HEK293 (cell line): Measurements from ENCODE around the gene CLEC2L.

ENCODE experiments used
- CTCF ChIA-PET: fragments of 350-600 bp; formaldehyde crosslinking; extraction: SDS; loops from one replicate; lab custom pipeline; 2021; ENCODE audit warnings: antibody characterized with exemption; lab: Yijun Ruan, JAX
- POLR2A ChIA-PET: fragments of 300-600 bp; formaldehyde crosslinking; extraction: SDS; loops from one replicate; lab custom pipeline; 2020; ENCODE audit warnings: antibody characterized with exemption, inconsistent platforms; lab: Yijun Ruan, JAX
- H3K27ac ChIP-seq: fragments of 200-500 bp; sonication (Bioruptor generic); 2 replicates; pipeline ENCODE4 v1.5.1; 2014; ENCODE audit warnings: low read depth, low read length, control low read depth, inconsistent platforms; ENCODE audit errors: extremely low read depth
- H3K36me3 ChIP-seq, 2 experiments: fragments of 200-500 bp in 1 of 2; sonication (Bioruptor generic) in 1 of 2; 1 replicate in 1 of 2; 2 replicates in 1 of 2; pipeline ENCODE4 v1.5.1; 2014 to 2017; ENCODE audit warnings: inconsistent platforms in 2 of 2, low read length in 2 of 2; ENCODE audit not compliant: control insufficient read depth in 2 of 2, insufficient read depth in 1 of 2
- H3K4me1 ChIP-seq: fragments of 200-500 bp; sonication (Bioruptor generic); 2 replicates; pipeline ENCODE4 v1.5.1; 2014; ENCODE audit warnings: mild to moderate bottlenecking, low read length, inconsistent platforms; ENCODE audit not compliant: control insufficient read depth, insufficient read depth
- H3K4me3 ChIP-seq: 2 replicates; pipeline ENCODE4 v1.5.1; 2011; ENCODE audit warnings: low read depth, mild to moderate bottlenecking, control low read depth, low read length, moderate library complexity
- H3K9me3 ChIP-seq: fragments of 200-500 bp; sonication (Bioruptor generic); 2 replicates; pipeline ENCODE4 v1.5.1; 2014; ENCODE audit warnings: low read depth, low read length, inconsistent platforms; ENCODE audit not compliant: control insufficient read depth, insufficient read depth
- GLI4 ChIP-seq: fragments of 450-650 bp; formaldehyde crosslinking; IDR thresholded peaks from 2 replicates; pipeline ENCODE4 v1.5.1; 2016; ENCODE audit warnings: missing biosample characterization, missing genetic modification characterization
- SP2 ChIP-seq: fragments of 450-650 bp; formaldehyde crosslinking; IDR thresholded peaks from 2 replicates; pipeline ENCODE4 v1.5.1; 2016; ENCODE audit warnings: missing biosample characterization, missing genetic modification characterization
- SP7 ChIP-seq: fragments of 450-650 bp; formaldehyde crosslinking; IDR thresholded peaks from 2 replicates; pipeline ENCODE4 v1.5.1; 2016; ENCODE audit warnings: missing biosample characterization, missing genetic modification characterization
- WT1 ChIP-seq: fragments of 450-650 bp; formaldehyde crosslinking; IDR thresholded peaks from 2 replicates; pipeline ENCODE4 v1.5.1; 2016; ENCODE audit warnings: missing biosample characterization, missing genetic modification characterization
- ZEB2 ChIP-seq: fragments of 450-650 bp; formaldehyde crosslinking; IDR thresholded peaks from 2 replicates; pipeline ENCODE4 v1.5.1; 2016; ENCODE audit warnings: missing biosample characterization, missing genetic modification characterization
- ZFHX2 ChIP-seq: fragments of 450-650 bp; formaldehyde crosslinking; conservative IDR thresholded peaks from 2 replicates; pipeline ENCODE4 v1.5.1; 2016; ENCODE audit warnings: missing biosample characterization, missing genetic modification characterization
- ZFP37 ChIP-seq: fragments of 450-650 bp; formaldehyde crosslinking; IDR thresholded peaks from 2 replicates; pipeline ENCODE4 v1.5.1; 2016; ENCODE audit warnings: missing biosample characterization, missing genetic modification characterization
- ZNF132 ChIP-seq: fragments of 450-650 bp; formaldehyde crosslinking; IDR thresholded peaks from 2 replicates; pipeline ENCODE4 v1.5.1; 2017; ENCODE audit warnings: missing biosample characterization, missing genetic modification characterization, borderline replicate concordance
- ZNF140 ChIP-seq: fragments of 450-650 bp; formaldehyde crosslinking; IDR thresholded peaks from 2 replicates; pipeline ENCODE4 v1.5.1; 2016; ENCODE audit warnings: missing biosample characterization, missing genetic modification characterization
- ZNF157 ChIP-seq: fragments of 450-650 bp; formaldehyde crosslinking; IDR thresholded peaks from 2 replicates; pipeline ENCODE4 v1.5.1; 2016; ENCODE audit warnings: missing biosample characterization, missing genetic modification characterization
- ZNF19 ChIP-seq: fragments of 450-650 bp; formaldehyde crosslinking; IDR thresholded peaks from 2 replicates; pipeline ENCODE4; 2016; ENCODE audit warnings: missing biosample characterization, missing genetic modification characterization, low read depth
- ZNF211 ChIP-seq: fragments of 450-650 bp; formaldehyde crosslinking; IDR thresholded peaks from 2 replicates; pipeline ENCODE4 v1.5.1; 2016; ENCODE audit warnings: low read depth, missing biosample characterization, missing genetic modification characterization
- ZNF223 ChIP-seq: fragments of 450-650 bp; formaldehyde crosslinking; IDR thresholded peaks from 2 replicates; pipeline ENCODE4 v1.5.1; 2016; ENCODE audit warnings: missing biosample characterization, missing genetic modification characterization
- ZNF350 ChIP-seq: fragments of 450-650 bp; formaldehyde crosslinking; IDR thresholded peaks from 2 replicates; pipeline ENCODE4 v1.5.0; 2017; ENCODE audit warnings: missing biosample characterization, mild to moderate bottlenecking, missing genetic modification characterization
- ZNF37A ChIP-seq: fragments of 450-650 bp; IDR thresholded peaks from 2 replicates; pipeline ENCODE4 v1.5.1; 2018; ENCODE audit warnings: missing biosample characterization, missing genetic modification characterization
- ZNF558 ChIP-seq: fragments of 450-650 bp; formaldehyde crosslinking; IDR thresholded peaks from 2 replicates; pipeline ENCODE4 v1.5.1; 2016; ENCODE audit warnings: missing biosample characterization, missing genetic modification characterization
- ZNF624 ChIP-seq: fragments of 450-650 bp; formaldehyde crosslinking; IDR thresholded peaks from 2 replicates; pipeline ENCODE4 v1.5.1; 2017; ENCODE audit warnings: missing biosample characterization, missing genetic modification characterization
- ZNF629 ChIP-seq: fragments of 450-650 bp; formaldehyde crosslinking; IDR thresholded peaks from 2 replicates; pipeline ENCODE4 v1.5.1; 2017; ENCODE audit warnings: missing biosample characterization, missing genetic modification characterization
- ZNF658 ChIP-seq: fragments of 450-650 bp; formaldehyde crosslinking; IDR thresholded peaks from 2 replicates; pipeline ENCODE4; 2016; ENCODE audit warnings: missing biosample characterization, missing genetic modification characterization
- ZNF670 ChIP-seq: fragments of 450-650 bp; formaldehyde crosslinking; IDR thresholded peaks from 2 replicates; pipeline ENCODE4 v1.5.1; 2016; ENCODE audit warnings: missing biosample characterization, missing genetic modification characterization, low read depth
- ZNF677 ChIP-seq: fragments of 450-650 bp; IDR thresholded peaks from 2 replicates; pipeline ENCODE4 v1.5.0; 2018; ENCODE audit warnings: missing biosample characterization, mild to moderate bottlenecking, missing genetic modification characterization, moderate library complexity
- ZSCAN23 ChIP-seq: fragments of 450-650 bp; formaldehyde crosslinking; IDR thresholded peaks from 2 replicates; pipeline ENCODE4 v1.5.1; 2016; ENCODE audit warnings: missing biosample characterization, missing genetic modification characterization
- TF ChIP-seq, protein P1 (sequence below): fragments of 450-650 bp; formaldehyde crosslinking; IDR thresholded peaks from 2 replicates; pipeline ENCODE4 v1.5.1; 2016; ENCODE audit warnings: missing biosample characterization, missing genetic modification characterization, borderline replicate concordance
- TF ChIP-seq, protein P2 (sequence below): fragments of 450-650 bp; formaldehyde crosslinking; IDR thresholded peaks from 2 replicates; pipeline ENCODE4 v1.5.1; 2016; ENCODE audit warnings: missing biosample characterization, missing genetic modification characterization
- TF ChIP-seq, protein P3 (sequence below): fragments of 450-650 bp; formaldehyde crosslinking; IDR thresholded peaks from 2 replicates; pipeline ENCODE4 v1.5.1; 2016; ENCODE audit warnings: missing biosample characterization, missing genetic modification characterization
- TF ChIP-seq, protein P4 (sequence below): fragments of 450-650 bp; formaldehyde crosslinking; IDR thresholded peaks from 2 replicates; pipeline ENCODE4 v1.5.1; 2016; ENCODE audit warnings: missing biosample characterization, missing genetic modification characterization
- TF ChIP-seq, protein P5 (sequence below): sonication (generic); formaldehyde crosslinking; IDR thresholded peaks from 2 replicates; pipeline ENCODE4 v1.8.1; 2022; ENCODE audit warnings: mild to moderate bottlenecking, moderate library complexity, missing genetic modification reagents

Gene CLEC2L

DNA sequence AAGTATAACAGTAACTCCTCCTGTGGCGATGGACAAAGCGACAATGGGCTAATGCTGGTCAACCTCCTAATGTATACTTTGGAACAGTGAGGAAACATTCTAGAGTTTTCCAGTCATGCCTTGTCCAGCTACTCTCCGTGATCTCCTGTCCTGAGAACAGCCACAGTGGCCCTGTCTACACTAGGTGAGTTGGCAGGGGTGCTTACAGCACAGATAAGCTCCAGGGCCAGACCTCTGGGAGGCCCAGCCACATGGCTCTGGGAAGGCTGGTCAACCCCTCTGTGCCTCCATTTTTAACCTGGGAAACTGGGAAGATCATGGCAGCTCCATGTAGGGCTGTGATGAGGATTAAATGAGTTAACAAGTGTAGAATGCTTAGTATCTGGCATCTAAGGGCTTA, 57.0 kb downstream of the CLEC2L start (continued):
- TF ChIP-seq, protein P1, sequence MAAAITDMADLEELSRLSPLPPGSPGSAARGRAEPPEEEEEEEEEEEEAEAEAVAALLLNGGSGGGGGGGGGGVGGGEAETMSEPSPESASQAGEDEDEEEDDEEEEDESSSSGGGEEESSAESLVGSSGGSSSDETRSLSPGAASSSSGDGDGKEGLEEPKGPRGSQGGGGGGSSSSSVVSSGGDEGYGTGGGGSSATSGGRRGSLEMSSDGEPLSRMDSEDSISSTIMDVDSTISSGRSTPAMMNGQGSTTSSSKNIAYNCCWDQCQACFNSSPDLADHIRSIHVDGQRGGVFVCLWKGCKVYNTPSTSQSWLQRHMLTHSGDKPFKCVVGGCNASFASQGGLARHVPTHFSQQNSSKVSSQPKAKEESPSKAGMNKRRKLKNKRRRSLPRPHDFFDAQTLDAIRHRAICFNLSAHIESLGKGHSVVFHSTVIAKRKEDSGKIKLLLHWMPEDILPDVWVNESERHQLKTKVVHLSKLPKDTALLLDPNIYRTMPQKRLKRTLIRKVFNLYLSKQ = no peak
- TF ChIP-seq ZNF19 (no peak), GLI4 (tag by site-specific recombination) (no peak)
- TF ChIP-seq, all 188 proteins: peak for 0

DNA sequence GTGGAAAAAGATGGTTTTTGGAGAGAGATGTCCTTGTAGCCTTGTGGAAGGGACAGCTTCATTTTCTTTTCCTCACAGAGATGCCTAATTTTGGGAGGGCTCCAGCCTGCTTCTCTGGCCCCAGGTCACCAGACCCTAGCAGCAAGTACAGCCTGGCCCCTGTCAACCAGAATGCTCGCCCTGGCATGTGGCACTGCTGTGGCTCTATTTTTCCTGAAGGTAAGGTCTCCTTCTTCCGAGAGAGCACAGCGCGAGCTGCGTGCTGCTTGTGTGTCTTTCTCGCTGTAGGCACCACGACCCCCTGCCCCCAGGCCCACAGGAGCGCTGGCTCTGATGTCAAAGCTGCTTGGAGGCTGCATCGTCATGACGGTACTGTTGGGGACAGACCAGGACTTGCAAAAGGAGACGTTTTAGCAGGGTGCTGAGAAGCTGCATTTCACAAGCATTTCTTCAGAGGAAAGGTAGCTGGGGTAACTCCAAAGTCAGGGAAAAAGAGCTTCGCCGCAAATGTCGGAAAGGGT, 58.7 kb downstream of the CLEC2L start:
- no peak overlapping the region for H3K27ac ChIP-seq
- POLR2A ChIA-PET = no interaction called here
- TF ChIP-seq SP7 (tag by site-specific recombination) = no peak
- TF ChIP-seq ZNF140 (tag by site-specific recombination) = no peak
- no peak for TF ChIP-seq ZFP37 (tag by site-specific recombination)
- TF ChIP-seq GLI4 (tag by site-specific recombination) = no peak
- no peak for TF ChIP-seq ZFHX2 (tag by site-specific recombination)
- TF ChIP-seq WT1 = no peak
- TF ChIP-seq, protein P2, sequence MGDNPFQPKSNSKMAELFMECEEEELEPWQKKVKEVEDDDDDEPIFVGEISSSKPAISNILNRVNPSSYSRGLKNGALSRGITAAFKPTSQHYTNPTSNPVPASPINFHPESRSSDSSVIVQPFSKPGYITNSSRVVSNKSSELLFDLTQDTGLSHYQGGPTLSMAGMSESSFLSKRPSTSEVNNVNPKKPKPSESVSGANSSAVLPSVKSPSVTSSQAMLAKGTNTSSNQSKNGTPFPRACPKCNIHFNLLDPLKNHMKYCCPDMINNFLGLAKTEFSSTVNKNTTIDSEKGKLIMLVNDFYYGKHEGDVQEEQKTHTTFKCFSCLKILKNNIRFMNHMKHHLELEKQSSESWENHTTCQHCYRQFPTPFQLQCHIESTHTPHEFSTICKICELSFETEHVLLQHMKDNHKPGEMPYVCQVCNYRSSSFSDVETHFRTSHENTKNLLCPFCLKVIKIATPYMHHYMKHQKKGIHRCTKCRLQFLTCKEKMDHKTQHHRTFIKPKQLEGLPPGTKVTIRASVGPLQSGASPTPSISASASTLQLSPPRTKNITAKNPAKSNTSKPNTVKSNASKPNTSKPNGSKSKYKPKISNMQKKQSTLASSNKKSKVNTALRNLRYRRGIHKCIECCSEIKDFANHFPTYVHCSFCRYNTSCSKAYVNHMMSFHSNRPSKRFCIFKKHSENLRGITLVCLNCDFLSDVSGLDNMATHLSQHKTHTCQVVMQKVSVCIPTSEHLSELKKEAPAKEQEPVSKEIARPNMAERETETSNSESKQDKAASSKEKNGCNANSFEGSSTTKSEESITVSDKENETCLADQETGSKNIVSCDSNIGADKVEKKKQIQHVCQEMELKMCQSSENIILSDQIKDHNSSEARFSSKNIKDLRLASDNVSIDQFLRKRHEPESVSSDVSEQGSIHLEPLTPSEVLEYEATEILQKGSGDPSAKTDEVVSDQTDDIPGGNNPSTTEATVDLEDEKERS (tag by site-specific recombination) = no peak
- no peak for TF ChIP-seq ZNF157 (tag by site-specific recombination)
- TF ChIP-seq ZNF624 = no peak
- TF ChIP-seq, protein P3, sequence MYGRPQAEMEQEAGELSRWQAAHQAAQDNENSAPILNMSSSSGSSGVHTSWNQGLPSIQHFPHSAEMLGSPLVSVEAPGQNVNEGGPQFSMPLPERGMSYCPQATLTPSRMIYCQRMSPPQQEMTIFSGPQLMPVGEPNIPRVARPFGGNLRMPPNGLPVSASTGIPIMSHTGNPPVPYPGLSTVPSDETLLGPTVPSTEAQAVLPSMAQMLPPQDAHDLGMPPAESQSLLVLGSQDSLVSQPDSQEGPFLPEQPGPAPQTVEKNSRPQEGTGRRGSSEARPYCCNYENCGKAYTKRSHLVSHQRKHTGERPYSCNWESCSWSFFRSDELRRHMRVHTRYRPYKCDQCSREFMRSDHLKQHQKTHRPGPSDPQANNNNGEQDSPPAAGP (tag by site-specific recombination) = no peak
- TF ChIP-seq ZNF629 (tag by site-specific recombination) = no peak
- no peak for TF ChIP-seq SP2 (tag by site-specific recombination)
- no peak for TF ChIP-seq ZNF223 (tag by site-specific recombination)
- TF ChIP-seq ZEB2 (tag by site-specific recombination) = no peak
- TF ChIP-seq, protein P4, sequence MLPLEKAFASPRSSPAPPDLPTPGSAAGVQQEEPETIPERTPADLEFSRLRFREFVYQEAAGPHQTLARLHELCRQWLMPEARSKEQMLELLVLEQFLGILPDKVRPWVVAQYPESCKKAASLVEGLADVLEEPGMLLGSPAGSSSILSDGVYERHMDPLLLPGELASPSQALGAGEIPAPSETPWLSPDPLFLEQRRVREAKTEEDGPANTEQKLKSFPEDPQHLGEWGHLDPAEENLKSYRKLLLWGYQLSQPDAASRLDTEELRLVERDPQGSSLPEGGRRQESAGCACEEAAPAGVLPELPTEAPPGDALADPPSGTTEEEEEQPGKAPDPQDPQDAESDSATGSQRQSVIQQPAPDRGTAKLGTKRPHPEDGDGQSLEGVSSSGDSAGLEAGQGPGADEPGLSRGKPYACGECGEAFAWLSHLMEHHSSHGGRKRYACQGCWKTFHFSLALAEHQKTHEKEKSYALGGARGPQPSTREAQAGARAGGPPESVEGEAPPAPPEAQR = no peak
- H3K4me1 ChIP-seq = no peaks in the 10 kb centered on the region
- H3K4me3 ChIP-seq = no peak overlapping the region
- peaks cover 0 to 60% of the 10 kb centered on the region in 2 experiments; a peak in 2 of 3 replicates for H3K36me3 ChIP-seq
- CTCF ChIA-PET = interaction anchor here (0.5 to 0.8 kb wide), 3 partner anchors 20 to 263 kb away, joined by 3 to 5 read pairs (median 3); no protein-coding TSS in a partner anchor
- no peaks in the 10 kb centered on the region for H3K9me3 ChIP-seq

DNA sequence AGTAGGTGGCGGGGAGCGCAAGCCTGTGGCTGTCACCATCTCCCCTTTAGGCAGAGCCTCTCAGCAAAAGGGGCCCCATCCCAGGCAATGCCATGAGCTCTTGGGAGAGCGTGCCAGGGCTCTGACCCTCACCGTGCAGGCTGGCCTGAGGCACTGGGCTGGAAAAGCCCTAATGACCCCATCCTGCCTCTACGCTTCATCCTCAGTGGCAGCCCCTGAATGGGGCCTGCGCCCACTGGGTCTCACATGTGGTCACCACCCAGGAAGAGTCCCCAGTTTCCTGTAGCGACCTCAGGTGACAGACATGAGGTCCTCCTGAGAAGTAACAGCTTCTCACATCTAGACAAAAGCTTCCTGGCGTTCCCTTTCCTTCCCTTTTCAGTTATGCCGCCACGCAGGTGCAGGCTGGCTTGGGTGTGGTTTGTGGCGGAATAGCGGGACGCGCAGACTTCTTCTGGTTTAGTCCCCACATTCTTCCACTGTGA, 59.2 kb downstream of the CLEC2L start:
- POLR2A ChIA-PET = no interaction called here
- Histone ChIP-seq H3K27ac (no peak overlapping the region), H3K9me3 (no peaks in the 10 kb centered on the region), H3K36me3 (peaks cover 0 to 60% of the 10 kb centered on the region in 2 experiments; a peak in 2 of 3 replicates), H3K4me1 (no peaks in the 10 kb centered on the region), H3K4me3 (no peak overlapping the region)
- CTCF ChIA-PET = interaction anchor here (0.5 kb wide), 1 partner anchor 263 kb away, joined by 3 read pairs; no protein-coding TSS in a partner anchor
- TF ChIP-seq ZNF677 (tag by site-specific recombination) = no peak
- TF ChIP-seq ZNF37A (tag by site-specific recombination) = no peak
- no peak for TF ChIP-seq ZNF211
- TF ChIP-seq, protein P5, sequence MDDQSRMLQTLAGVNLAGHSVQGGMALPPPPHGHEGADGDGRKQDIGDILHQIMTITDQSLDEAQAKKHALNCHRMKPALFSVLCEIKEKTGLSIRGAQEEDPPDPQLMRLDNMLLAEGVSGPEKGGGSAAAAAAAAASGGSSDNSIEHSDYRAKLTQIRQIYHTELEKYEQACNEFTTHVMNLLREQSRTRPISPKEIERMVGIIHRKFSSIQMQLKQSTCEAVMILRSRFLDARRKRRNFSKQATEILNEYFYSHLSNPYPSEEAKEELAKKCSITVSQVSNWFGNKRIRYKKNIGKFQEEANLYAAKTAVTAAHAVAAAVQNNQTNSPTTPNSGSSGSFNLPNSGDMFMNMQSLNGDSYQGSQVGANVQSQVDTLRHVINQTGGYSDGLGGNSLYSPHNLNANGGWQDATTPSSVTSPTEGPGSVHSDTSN = no peak
- no peak for TF ChIP-seq ZSCAN23 (tag by site-specific recombination)
- no peak for TF ChIP-seq ZNF658 (tag by site-specific recombination)
- TF ChIP-seq ZNF558 (tag by site-specific recombination) = no peak
- TF ChIP-seq ZNF132 (tag by site-specific recombination) = no peak
- TF ChIP-seq GLI4 (tag by site-specific recombination) = no peak
- no peak for TF ChIP-seq ZNF670 (tag by site-specific recombination)
- no peak for TF ChIP-seq ZNF350 (tag by site-specific recombination)
